HepG2 (cell line): Measurements from ENCODE around the gene GDA. TPM values are rescaled to one million over a fixed set of nuclear protein-coding genes. Genes with fewer than 3 reads are reported as not detected.

Experiments used
- CCDC6 ChIP-seq: sonication (generic); formaldehyde crosslinking; IDR thresholded peaks from 2 replicates; pipeline ENCODE4 v1.8.1; 2022; ENCODE audit warnings: mild to moderate bottlenecking, missing genetic modification reagents, moderate library complexity
- CENPX ChIP-seq: sonication (generic); formaldehyde crosslinking; IDR thresholded peaks from 2 replicates; pipeline ENCODE4 v1.9.0; 2021; ENCODE audit warnings: mild to moderate bottlenecking, missing genetic modification reagents, moderate library complexity
- GFI1 ChIP-seq: sonication (generic); formaldehyde crosslinking; IDR thresholded peaks from 2 replicates; pipeline ENCODE4 v1.5.0; 2020; ENCODE audit warnings: missing genetic modification reagents, mild to moderate bottlenecking, borderline replicate concordance
- HNRNPL ChIP-seq: fragments of 200-400 bp; formaldehyde crosslinking; IDR thresholded peaks from 2 replicates; pipeline ENCODE4 v1.6.1; 2017; ENCODE audit warnings: mild to moderate bottlenecking, low read depth, low read length
- KAT8 ChIP-seq: IDR thresholded peaks from 2 replicates; pipeline ENCODE4 v1.6.1; 2016; ENCODE audit warnings: missing genetic modification reagents, missing compliant biosample characterization
- KDM3A ChIP-seq: IDR thresholded peaks from 2 replicates; pipeline ENCODE4 v1.6.1; 2018; ENCODE audit warnings: low read depth, missing compliant biosample characterization
- MIXL1 ChIP-seq: IDR thresholded peaks from 2 replicates; pipeline ENCODE4 v1.6.1; 2016
- RBM22 ChIP-seq: fragments of 200-400 bp; formaldehyde crosslinking; optimal IDR thresholded peaks from 2 replicates; pipeline ENCODE3; 2017; ENCODE audit warnings: mild to moderate bottlenecking, low read length, moderate library complexity
- RFXAP ChIP-seq: sonication (generic); formaldehyde crosslinking; IDR thresholded peaks from 2 replicates; pipeline ENCODE4 v1.4.0; 2020; ENCODE audit warnings: missing genetic modification reagents, borderline replicate concordance
- SALL1 ChIP-seq: sonication (generic); formaldehyde crosslinking; IDR thresholded peaks from 2 replicates; pipeline ENCODE4 v1.8.0; 2022; ENCODE audit warnings: mild to moderate bottlenecking, missing genetic modification reagents
- SMAD1 ChIP-seq: sonication (generic); formaldehyde crosslinking; IDR thresholded peaks from 2 replicates; pipeline ENCODE4 v1.4.0; 2020; ENCODE audit warnings: missing genetic modification reagents, low read depth, mild to moderate bottlenecking, borderline replicate concordance
- SRSF1 ChIP-seq: fragments of 200-400 bp; formaldehyde crosslinking; optimal IDR thresholded peaks from 2 replicates; pipeline ENCODE3; 2017; ENCODE audit warnings: mild to moderate bottlenecking, low read depth, low read length, moderate library complexity
- TAF1 ChIP-seq: sonication (generic); formaldehyde crosslinking; IDR thresholded peaks from 2 replicates; pipeline ENCODE4 v1.4.0; 2020; ENCODE audit warnings: missing genetic modification reagents
- TBX2 ChIP-seq: sonication (generic); formaldehyde crosslinking; IDR thresholded peaks from 2 replicates; pipeline ENCODE4 v1.5.0; 2020; ENCODE audit warnings: missing genetic modification reagents, mild to moderate bottlenecking, borderline replicate concordance
- ZNF124 ChIP-seq: sonication (generic); formaldehyde crosslinking; IDR thresholded peaks from 2 replicates; pipeline ENCODE4 v1.4.0; 2020; ENCODE audit warnings: missing genetic modification reagents
- ZNF616 ChIP-seq: sonication (generic); formaldehyde crosslinking; IDR thresholded peaks from 2 replicates; pipeline ENCODE4 v1.5.0; 2020; ENCODE audit warnings: low read depth, mild to moderate bottlenecking, missing genetic modification reagents
- polyA plus RNA-seq, 8 experiments: library from polyadenylated mRNA; depleted of rRNA in 3 of 8; stranded (reverse) in 7 of 8; unstranded in 1 of 8; fragments of >200 nt; fragmentation: Illumina TruSeq in 4 of 8; extraction: Trizol in 4 of 8; gene quantifications; 2 replicates each; pipeline versions ENCODE4 v1.2.1 to v1.2.3, GENCODE V29; 2011 to 2016; ENCODE audit warnings: low read depth in 4 of 8, missing spikeins in 1 of 8, mixed read lengths in 1 of 8; ENCODE audit not compliant: insufficient read depth in 1 of 8
- total RNA-seq, 5 experiments: library from RNA; depleted of rRNA; stranded (reverse); fragments of >200 nt; fragmentation: Illumina TruSeq; extraction: Trizol; gene quantifications; 2 replicates each; pipeline ENCODE4 v1.2.3, GENCODE V29; 2016; ENCODE audit warnings: low read depth in 1 of 5
- TF ChIP-seq, protein P1 (sequence below): sonication (generic); formaldehyde crosslinking; IDR thresholded peaks from 2 replicates; pipeline ENCODE4 v1.4.0; 2020; ENCODE audit warnings: mild to moderate bottlenecking, low read depth, missing genetic modification reagents
- TF ChIP-seq, protein P2 (sequence below): sonication (generic); formaldehyde crosslinking; IDR thresholded peaks from 2 replicates; pipeline ENCODE4 v1.5.1; 2020; ENCODE audit warnings: mild to moderate bottlenecking, missing genetic modification reagents
- TF ChIP-seq, protein P3 (sequence below): IDR thresholded peaks from 2 replicates; pipeline ENCODE4 v1.6.1; 2016; ENCODE audit warnings: low read depth, missing genetic modification reagents, missing compliant biosample characterization

The GDA gene
- total and polyA plus RNA-seq, 2 of the 13 experiments (the other 11 are each of a cell fraction or from before 2014, with no cell fraction given), result 0.15 to 0.99 TPM

DNA sequence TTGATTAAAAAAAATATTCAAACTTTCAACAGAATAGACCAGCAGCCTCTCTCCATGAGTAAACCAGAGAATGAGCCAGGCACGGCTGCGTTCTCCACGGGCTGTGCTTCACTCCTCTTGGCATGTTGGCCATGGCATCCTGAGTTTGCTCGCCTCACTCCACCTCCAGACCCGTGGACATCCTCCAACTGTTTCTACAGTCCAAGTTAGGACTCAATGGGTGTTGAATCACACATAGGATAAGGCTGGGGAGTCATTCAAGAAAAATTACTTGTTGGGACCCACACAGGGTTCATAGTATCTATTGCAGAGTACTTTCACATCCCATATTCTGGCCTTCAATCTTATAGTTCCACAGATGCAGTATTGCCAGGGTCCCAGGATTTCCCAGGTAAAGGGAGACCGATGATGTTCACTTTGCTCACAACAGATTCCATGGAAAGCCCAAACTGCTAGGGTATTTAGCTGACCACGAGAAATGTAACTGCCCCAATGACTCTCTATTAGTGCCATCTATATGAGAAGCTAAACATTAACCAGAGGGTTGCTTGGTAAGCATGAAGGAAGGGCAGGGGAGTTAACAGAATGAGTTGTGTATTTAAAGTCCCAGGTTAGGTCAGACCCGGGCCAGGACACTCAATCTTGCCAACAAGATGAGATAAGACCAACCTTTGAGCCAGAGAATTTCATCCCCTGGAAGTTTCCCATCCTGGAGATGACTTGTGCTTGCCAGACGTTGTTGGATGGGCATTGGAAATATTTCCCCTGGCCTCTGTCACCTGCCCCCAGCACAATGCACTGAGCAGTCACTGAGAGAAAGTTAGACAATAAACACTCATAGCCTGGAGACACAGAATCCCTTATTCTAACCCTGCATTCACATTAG is 19.7 kb upstream of the GDA start (continued):
- TF ChIP-seq GFI1 (CRISPR knock-in tag) (peak; percentile 64; the same call in 1 of the 2 replicates), ZNF124 (CRISPR knock-in tag) (no peak), RFXAP (CRISPR knock-in tag) (0 out of 2 replicates have a peak, but pooled peaks have one; percentile 30), SMAD1 (CRISPR knock-in tag) (no peak), ZNF616 (CRISPR knock-in tag) (no peak), KDM3A (CRISPR knock-in tag) (no peak), HNRNPL (no peak), CENPX (CRISPR knock-in tag) (no peak), TAF1 (CRISPR knock-in tag) (no peak), RBM22 (no peak), KAT8 (CRISPR knock-in tag) (peak; percentile 20; the same call in 1 of the 2 replicates), MIXL1 (0 out of 2 replicates have a peak, but pooled peaks have one; percentile 43), CCDC6 (CRISPR knock-in tag) (no peak), SALL1 (CRISPR knock-in tag) (peak; percentile 68), SRSF1 (no peak), TBX2 (peak; percentile 83)
- TF ChIP-seq, protein P1, sequence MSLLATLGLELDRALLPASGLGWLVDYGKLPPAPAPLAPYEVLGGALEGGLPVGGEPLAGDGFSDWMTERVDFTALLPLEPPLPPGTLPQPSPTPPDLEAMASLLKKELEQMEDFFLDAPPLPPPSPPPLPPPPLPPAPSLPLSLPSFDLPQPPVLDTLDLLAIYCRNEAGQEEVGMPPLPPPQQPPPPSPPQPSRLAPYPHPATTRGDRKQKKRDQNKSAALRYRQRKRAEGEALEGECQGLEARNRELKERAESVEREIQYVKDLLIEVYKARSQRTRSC (CRISPR knock-in tag), result no peak
- TF ChIP-seq, protein P2, sequence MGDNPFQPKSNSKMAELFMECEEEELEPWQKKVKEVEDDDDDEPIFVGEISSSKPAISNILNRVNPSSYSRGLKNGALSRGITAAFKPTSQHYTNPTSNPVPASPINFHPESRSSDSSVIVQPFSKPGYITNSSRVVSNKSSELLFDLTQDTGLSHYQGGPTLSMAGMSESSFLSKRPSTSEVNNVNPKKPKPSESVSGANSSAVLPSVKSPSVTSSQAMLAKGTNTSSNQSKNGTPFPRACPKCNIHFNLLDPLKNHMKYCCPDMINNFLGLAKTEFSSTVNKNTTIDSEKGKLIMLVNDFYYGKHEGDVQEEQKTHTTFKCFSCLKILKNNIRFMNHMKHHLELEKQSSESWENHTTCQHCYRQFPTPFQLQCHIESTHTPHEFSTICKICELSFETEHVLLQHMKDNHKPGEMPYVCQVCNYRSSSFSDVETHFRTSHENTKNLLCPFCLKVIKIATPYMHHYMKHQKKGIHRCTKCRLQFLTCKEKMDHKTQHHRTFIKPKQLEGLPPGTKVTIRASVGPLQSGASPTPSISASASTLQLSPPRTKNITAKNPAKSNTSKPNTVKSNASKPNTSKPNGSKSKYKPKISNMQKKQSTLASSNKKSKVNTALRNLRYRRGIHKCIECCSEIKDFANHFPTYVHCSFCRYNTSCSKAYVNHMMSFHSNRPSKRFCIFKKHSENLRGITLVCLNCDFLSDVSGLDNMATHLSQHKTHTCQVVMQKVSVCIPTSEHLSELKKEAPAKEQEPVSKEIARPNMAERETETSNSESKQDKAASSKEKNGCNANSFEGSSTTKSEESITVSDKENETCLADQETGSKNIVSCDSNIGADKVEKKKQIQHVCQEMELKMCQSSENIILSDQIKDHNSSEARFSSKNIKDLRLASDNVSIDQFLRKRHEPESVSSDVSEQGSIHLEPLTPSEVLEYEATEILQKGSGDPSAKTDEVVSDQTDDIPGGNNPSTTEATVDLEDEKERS (CRISPR knock-in tag), result peak; percentile 59; the same call in 1 of the 2 replicates
- TF ChIP-seq, protein P3, sequence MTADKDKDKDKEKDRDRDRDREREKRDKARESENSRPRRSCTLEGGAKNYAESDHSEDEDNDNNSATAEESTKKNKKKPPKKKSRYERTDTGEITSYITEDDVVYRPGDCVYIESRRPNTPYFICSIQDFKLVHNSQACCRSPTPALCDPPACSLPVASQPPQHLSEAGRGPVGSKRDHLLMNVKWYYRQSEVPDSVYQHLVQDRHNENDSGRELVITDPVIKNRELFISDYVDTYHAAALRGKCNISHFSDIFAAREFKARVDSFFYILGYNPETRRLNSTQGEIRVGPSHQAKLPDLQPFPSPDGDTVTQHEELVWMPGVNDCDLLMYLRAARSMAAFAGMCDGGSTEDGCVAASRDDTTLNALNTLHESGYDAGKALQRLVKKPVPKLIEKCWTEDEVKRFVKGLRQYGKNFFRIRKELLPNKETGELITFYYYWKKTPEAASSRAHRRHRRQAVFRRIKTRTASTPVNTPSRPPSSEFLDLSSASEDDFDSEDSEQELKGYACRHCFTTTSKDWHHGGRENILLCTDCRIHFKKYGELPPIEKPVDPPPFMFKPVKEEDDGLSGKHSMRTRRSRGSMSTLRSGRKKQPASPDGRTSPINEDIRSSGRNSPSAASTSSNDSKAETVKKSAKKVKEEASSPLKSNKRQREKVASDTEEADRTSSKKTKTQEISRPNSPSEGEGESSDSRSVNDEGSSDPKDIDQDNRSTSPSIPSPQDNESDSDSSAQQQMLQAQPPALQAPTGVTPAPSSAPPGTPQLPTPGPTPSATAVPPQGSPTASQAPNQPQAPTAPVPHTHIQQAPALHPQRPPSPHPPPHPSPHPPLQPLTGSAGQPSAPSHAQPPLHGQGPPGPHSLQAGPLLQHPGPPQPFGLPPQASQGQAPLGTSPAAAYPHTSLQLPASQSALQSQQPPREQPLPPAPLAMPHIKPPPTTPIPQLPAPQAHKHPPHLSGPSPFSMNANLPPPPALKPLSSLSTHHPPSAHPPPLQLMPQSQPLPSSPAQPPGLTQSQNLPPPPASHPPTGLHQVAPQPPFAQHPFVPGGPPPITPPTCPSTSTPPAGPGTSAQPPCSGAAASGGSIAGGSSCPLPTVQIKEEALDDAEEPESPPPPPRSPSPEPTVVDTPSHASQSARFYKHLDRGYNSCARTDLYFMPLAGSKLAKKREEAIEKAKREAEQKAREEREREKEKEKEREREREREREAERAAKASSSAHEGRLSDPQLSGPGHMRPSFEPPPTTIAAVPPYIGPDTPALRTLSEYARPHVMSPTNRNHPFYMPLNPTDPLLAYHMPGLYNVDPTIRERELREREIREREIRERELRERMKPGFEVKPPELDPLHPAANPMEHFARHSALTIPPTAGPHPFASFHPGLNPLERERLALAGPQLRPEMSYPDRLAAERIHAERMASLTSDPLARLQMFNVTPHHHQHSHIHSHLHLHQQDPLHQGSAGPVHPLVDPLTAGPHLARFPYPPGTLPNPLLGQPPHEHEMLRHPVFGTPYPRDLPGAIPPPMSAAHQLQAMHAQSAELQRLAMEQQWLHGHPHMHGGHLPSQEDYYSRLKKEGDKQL (CRISPR knock-in tag), result peak; percentile 41; the same call in 1 of the 2 replicates
